Adipose tissue (tissue), 3 donors: ENCODE results near the gene KDR. TPM values are rescaled to one million over a fixed set of nuclear protein-coding genes. Genes with fewer than 3 reads are reported as not detected.

ENCODE experiments used
- H3K27ac ChIP-seq: one replicate; pipeline ENCODE4 v1.5.1; 2013; ENCODE audit warnings: low read depth, low read length
- WGBS, 3 donors: extraction: QIAGEN DNeasy Blood & Tissue Kit; methylation state at CpG; one replicate each; pipeline ENCODE4 v1.1.7; 2013; 5-methylcytosine and 5-hydroxymethylcytosine counted together
- polyA plus RNA-seq, 3 donors: library from polyadenylated mRNA; stranded (reverse); fragments of 200-250 nt; gene quantifications; one replicate each; pipeline ENCODE4 v1.2.3, GENCODE V29; 2013
- donor health status: healthy with polysubstance abuse.
- donor health status: Bipolar disorder and iron deficiency.
- donor health status: healthy.

KDR gene
- polyA plus RNA-seq, 3 donors: 3.8 to 37.4 (median 8.2) TPM

DNA sequence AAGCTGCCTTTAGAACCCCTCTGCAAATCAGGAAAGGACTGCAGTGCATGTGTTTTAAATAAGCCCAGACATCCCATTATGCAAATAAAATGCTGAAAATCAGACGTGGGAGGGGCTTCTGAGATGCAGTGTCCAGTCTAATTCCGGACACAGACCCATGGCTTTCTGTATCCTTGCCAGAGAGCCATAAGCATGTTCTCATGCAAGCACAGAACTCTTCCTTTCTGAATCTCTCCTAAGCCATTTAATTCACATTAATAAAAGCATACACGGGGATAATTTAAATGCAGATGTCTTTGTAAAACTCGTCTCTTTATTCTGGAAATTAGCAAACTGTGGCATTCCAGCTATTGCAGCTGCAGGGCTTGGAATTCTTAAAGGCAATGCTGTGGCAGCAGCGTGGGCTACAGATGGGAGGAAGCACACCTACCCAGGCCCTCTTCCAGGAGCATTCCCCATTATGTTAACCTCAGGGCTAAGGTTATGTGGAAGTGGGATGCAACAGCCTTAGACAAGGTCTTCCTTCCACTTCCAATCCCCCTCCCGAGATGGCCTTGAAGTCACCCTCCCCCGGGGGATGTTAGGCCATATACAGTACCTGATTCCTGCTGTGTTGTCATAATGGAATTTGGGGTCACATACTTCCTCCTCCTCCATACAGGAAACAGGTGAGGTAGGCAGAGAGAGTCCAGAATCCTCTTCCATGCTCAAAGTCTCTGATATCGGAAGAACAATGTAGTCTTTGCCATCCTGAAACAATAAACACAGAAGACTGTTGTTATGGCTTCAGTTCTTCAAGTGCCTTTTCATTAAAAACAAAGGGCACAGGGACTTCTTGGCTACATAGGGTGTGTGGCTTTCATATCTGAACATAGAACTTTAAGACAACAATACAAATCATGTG lies 38.1 kb downstream of the KDR start:
- 44 to 58% (median 52%) methylated on average over 8 of the region's 8 CpGs for WGBS, 3 donors
- no peak overlapping the region for H3K27ac ChIP-seq

DNA sequence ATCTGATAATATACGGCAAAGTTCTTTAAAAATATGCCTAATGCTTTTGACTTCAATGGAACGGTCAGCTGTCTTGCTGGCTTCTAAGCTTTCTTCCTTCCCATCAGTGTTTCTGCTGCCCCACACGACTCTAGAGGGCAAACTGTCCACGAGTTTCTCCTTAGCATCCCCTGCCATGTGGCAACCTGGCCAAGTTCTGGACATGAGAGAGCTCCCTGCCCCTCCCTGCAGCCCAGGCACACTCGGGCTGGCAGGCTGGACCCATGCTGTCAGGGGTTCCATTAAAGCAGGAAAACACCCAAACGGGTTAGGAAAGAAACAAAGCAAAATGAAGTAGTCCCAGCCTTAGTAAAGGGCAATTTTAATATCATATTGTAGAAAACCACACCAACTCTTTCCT lies 38.8 kb downstream of the KDR start:
- no peak overlapping the region for H3K27ac ChIP-seq
- 52 to 61% (median 57%) methylated on average over 6 of the region's 6 CpGs for WGBS, 3 donors

DNA sequence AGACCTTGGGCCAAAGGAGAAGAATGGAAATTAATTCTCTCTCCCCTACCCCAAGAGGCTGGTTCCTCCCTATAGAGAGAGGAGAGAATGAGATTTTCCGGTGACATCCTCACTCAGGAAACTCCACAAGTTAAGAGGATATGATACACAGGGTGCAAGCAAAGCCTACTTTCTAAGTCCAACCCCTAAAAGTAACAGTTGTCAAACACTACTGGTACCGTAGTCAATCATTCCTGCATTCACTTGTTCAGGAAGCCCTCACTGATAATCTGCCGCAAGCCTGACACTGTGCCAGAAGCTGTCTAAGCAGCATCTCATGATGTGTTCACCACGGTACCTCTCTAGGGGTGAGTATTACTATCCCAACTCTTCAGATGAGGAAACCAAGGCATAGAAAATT lies 41.7 kb downstream of the KDR start:
- H3K27ac ChIP-seq: no peak overlapping the region
- 74 to 85% (median 84%) methylated on average over 4 of the region's 4 CpGs for WGBS, 3 donors

DNA sequence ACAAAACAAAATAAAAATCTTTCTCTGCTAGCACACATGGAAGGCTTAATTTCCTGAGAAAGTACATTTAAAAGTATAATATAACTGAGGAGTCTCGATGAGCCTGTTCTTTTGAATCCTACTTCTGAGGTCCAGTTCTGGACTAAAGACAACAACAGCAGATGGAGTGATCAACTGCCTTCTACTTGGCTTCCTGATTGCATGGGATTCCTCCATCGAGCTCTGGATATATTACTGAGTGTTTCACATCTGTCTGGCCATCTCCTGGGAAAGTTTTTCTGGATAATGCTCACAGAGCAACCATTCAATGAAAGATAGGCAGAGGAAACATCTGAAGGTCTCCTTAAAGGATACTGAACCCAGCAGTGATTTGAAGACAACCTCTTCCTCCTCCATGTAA lies 42.6 kb downstream of the KDR start:
- 42 to 62% (median 61%) methylated on average over 2 of the region's 2 CpGs for WGBS, 3 donors
- H3K27ac ChIP-seq: no peak overlapping the region

DNA sequence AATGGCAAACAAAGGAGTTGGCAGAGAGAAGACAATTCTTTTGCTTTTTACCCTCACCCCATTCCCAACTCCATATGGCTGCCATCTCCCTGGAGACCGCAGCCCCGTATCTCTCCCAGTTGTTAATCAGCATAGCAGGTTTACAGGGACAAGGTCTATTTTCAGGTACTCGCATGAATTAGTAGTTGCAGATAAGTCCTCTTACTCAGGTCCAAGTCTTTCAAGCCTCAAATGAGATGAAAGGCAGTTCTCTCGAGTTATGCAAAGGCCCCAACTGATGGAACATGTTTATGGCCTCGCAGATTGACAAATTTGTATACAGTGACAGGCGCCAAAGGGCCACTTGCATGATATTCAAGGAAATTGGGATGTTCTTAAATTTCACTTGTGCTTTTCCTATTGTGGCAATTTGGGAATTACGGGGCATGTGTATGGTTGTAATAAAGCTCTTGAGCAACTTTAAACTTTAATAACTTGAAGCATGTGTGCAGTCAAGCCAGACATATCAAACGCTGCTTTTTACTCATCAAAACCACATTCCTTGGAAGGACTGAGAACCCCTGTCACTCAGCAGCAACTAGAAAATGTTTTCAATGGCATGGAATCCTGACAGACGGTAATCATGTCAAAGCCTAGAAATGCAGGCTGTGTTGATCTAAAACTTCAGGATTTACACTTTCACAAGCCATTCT lies 45.1 kb downstream of the KDR start:
- no peak overlapping the region for H3K27ac ChIP-seq

DNA sequence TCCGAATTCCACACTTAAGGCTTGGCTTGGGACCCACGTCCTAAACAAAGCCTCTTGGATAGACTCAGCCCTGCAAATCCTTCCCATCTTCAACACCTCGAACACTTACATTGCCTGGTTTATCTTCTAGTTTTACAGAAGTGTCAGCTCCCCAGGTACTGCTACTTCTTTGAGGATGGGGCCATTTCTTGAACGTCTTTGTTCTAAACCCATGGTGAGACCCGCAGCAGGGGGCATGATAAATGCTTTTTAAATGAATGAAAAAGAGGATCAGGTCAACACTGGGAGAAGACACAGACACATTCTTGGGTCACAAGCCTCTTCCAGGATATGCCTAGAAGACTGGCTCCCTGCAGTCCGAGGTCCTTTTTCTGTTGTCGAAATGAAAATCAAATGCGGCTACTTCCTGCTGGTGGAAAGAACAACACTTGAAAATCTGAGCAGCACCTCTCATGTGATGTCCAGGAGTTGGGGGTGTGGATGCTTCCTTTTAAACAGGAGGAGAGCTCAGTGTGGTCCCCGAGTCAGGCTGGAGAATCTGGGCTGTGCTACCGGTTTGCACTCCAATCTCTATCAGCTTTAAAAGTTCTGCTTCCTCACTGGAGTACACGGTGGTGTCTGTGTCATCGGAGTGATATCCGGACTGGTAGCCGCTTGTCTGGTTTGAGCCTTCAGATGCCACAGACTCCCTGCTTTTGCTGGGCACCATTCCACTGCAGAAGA lies 45.8 kb downstream of the KDR start:
- no peak overlapping the region for H3K27ac ChIP-seq
- WGBS, 3 donors: 58 to 69% (median 68%) methylated on average over 14 of the region's 14 CpGs

More for the DNA sequence above, 45.1 kb downstream of the KDR start:
- WGBS, 3 donors: 59 to 82% (median 73%) methylated on average over 9 of the region's 9 CpGs

DNA sequence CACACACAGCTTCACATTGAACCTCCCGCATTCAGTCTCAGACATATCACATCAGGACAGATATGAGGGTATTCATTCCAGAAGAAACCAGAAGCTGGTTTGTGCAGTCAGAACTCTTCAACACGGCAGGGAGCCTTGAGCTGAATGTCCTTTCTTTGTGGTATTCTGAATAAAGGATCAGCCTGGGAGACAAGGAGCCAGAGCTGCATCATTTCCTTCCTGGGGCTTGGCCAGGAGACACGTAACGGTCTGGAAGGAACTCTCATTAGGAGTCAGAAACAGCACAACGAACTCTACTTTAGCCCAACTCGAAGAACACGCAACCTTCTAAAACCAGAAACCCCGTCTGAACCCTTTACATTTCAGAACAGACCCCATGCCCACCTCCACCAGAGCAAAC lies 46.4 kb downstream of the KDR start:
- WGBS, 3 donors: 57 to 69% (median 57%) methylated on average over 8 of the region's 8 CpGs

DNA sequence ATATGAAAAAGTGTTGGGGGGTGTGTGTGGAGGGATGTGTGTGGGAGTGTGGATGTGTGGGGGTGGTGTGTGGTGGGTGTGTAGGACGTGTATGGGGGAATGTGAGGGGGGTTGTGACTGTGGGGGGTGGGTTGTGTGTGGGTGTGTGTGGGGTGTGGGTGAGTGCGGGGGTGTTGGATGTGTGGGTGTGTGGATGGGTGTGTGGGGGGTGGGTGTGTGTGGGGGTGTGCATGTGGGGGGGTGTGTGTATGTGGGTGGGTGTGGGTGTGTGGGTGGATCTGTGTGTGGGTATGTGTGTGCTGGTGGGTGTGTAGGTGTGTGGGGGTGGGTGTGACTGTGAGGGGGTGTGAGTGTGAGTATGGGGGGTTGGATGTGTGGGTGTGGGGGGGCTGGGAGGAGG lies 47.8 kb downstream of the KDR start:
- no peak overlapping the region for H3K27ac ChIP-seq
- WGBS, 3 donors: 62 to 82% (median 67%) methylated on average over 2 of the region's 2 CpGs

More for the DNA sequence above, 46.4 kb downstream of the KDR start:
- H3K27ac ChIP-seq: no peak overlapping the region

DNA sequence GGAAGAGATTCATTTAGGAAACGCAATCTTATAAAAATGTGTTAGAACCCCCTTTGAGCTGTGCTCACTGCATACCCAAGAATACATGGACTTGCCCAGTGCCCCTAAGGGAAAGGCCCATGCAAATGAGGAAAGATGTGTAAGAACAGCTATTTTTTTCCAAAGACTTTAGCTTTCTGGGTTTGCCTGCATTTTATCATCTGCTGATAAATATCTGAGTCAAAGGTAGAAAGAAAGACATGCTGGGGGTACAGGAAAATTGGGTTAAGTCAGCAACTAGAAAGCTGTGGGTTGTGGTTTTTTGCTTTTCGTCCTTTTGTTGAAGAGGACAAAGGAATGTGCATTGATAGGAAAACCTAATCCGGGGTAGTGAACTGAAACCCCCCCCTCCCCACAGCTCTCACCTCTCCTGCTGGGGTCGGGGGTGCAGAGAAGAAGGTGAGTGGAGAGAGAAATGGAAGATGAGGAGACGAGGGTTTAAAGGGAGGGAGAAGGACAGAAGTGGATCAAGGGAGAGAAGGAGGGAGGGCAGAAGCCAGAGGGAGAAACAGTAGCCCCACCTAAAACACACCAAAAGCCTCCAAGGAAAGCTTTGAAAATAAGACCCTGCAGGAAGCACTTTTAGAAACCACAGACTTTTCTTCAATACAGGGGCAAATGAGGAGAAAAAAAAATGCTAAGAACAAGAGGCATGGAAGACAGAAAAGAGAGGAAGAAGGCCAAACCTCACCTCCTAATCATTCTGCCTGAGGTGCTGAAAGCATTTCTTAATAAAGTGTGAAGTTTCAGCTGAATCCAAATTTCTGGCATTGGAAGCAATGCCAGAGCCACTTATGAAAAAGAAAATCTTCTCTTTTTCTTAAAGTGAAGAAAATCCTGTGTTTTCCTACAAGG lies 49.3 kb downstream of the KDR start:
- WGBS, 3 donors: 26 to 60% (median 55%) methylated on average over 5 of the region's 5 CpGs
- no peak overlapping the region for H3K27ac ChIP-seq

DNA sequence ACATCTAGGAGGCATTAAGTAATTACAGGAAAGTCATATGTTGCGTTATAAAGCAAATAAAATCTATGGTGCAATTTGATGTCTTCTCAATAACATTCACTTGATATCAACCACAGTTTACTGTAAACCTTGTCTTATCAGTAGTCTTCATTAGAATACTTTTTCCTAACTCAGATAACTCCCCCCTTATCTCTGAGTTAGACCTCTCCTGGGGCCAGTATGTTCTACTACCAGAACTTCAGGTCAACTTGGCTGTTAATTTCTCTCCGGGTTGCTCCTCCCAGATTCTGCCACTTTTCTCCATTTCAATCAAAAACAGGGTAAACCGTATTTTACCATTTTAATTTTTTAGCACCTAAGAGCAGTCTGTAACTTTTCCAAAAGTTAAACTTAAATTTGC lies 50.0 kb downstream of the KDR start:
- no peak overlapping the region for H3K27ac ChIP-seq
- WGBS, 3 donors: 60 to 78% (median 77%) methylated on average over 3 of the region's 3 CpGs

DNA sequence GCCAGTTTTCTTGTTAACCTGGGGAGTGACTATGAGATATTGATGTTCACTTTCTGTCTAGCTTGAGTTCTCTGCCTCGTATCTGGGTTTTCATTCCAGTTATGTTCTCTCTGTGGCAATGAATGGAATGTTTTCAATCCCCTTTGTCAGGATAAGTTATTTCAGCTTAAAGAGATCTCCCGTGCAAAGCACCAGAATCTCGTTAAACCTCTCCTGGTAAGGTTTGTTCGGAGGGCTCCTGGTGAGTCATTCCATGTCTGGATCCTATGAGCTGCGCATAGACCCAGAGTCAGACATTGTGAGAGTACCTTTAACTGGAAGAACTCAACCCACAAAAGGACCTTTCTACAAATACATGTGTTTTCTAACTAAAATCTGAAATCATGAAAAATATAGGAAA lies 51.0 kb downstream of the KDR start:
- WGBS, 3 donors: 56 to 70% (median 57%) methylated on average over 5 of the region's 5 CpGs
- H3K27ac ChIP-seq: no peak overlapping the region

DNA sequence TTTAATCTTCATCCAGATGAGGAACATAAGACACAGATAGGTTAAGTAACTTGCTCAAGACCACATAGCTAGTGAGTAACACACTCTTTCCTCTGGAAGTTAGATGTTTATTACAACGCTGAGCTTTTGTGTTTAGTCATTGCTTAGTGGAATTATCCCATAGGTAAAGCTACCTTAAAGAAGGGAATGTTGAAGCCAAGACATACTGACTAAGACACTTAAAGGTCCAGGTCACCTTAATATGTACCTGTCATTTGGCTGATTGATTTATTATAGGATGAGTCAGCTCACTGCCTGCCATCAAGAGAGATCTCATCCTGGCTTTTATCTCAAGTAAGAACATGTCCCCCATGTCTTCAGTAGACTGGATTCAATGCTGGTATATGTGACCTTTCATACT lies 53.4 kb downstream of the KDR start:
- 67 to 96% (median 95%) methylated on average over 1 of the region's 1 CpG for WGBS, 3 donors
- H3K27ac ChIP-seq: no peak overlapping the region

DNA sequence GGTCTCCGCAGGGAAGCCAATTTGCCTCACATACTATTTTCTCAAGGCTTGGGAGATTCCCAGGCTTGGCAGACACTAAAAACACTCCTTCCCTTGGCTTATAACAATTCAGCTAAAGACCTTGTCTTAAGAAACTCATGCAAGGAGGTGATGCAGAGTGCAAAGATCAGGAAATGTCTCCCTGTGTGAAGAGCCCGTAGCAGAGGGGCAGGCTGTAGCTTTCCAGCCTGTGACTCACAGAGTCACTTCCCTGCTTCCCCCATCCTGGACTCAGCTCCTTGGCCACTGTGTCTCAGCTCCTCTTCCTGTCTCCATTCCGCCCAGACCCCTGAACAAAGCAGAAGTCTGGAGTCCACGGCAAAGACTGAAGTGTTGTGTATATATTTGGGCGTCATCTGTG lies 56.1 kb downstream of the KDR start:
- H3K27ac ChIP-seq: no peak overlapping the region
- WGBS, 3 donors: 57 to 62% (median 61%) methylated on average over 5 of the region's 5 CpGs

DNA sequence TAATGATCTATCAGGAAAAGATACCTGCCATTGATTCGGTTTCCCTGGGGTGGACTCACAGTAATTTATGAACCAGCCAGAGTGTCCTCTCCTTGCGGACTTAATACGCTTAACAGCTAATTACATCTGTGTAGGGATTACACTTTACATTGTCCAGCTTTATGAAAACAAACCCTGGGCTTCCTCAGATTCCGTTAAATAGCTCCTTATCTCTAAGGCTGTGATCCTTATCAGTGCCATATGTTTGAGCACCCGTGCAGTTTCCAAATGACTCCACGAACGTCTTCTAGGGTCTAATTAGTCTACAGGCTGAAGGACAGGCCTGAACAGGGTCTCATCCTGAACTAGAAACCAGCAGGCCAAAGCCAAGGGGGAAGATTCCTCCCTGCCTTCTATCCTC lies 56.9 kb downstream of the KDR start:
- WGBS, 3 donors: 36 to 68% (median 56%) methylated on average over 7 of the region's 7 CpGs
- no peak overlapping the region for H3K27ac ChIP-seq

DNA sequence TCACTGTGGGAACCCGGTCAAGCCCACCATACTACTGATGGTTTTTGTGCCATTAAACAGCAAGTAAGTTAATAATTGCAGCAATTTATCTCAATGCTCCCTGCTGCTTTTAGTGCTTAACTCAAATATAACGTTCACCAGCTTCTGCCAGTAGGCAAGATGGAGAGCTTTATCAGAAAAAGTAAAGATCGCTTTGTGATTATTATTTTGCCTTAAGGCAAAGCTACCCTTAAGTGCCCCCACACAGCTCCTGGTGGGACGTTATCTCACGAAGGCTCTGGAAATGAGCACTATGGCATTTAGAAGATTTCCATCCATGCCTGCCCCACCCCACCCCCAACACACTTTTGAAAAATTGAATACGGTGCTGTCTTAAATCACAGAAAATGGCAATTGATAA lies 59.4 kb downstream of the KDR start:
- WGBS, 3 donors: 66 to 83% (median 81%) methylated on average over 6 of the region's 6 CpGs
- H3K27ac ChIP-seq: no peak overlapping the region

DNA sequence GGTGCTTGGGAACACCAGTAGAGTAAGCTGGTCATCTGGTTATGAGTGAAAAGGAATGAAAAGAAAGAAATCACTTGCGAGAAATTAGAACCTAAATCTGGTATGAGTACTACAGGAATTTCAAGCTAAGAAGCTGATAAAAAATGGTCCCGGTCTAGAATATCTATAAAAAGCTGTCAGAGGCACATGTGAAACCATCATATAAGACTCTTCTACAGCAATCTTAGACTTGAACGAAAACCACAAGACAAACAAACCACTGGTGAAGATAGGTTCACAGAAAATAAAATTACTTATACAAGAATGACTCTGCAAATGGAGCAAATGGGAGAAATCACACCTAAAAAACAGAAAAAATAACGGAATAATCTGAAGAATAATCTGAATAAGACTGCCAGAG lies 69.9 kb downstream of the KDR start:
- 53 to 91% (median 85%) methylated on average over 4 of the region's 4 CpGs for WGBS, 3 donors
- no peak overlapping the region for H3K27ac ChIP-seq

DNA sequence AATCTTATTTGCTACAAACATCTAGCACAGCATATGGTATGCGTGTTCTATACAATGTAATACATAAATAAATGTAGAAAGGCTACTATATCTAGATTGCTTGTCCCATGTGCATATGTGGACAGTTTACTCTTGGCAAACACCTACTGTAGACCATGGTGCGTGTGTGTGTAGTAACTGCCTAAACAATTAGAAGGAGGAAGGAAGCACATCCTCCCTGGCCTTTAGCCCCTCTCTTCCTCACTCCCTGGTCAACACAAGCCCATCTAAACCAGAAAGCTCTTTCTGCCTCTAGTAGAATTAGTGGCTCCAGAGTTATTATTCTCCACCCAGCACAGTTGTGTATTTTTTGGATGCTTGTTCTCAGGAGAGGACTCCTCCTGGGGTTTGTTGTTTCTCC lies 73.9 kb downstream of the KDR start:
- 58 to 68% (median 62%) methylated on average over 2 of the region's 2 CpGs for WGBS, 3 donors
- H3K27ac ChIP-seq: no peak overlapping the region

DNA sequence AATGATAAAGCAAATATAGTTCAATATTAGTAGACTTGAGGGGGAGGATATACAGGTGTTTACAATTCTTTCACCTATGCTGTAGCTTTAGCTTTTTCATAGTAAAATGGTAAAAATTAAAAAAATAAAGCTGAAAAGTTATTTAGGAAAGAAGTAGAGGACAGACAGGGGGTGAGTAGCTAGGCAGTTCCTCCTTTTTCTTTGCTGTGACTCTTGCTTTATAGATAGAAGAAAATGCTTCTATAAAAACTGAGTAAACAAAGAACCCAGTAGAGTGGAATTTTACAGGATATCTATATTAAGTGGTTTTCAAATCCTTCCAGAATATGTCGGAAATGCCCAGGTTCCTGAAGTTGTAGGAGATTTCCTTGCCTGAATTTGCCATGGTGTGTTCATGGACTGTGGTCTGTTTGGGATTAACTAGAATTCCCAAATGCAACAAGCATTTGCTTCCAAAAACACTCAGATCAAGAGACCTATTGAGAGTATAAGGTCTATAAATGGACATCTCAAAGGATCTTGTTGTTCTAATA lies 74.9 kb downstream of the KDR start:
- 66 to 79% (median 77%) methylated on average over 1 of the region's 1 CpG for WGBS, 3 donors
- H3K27ac ChIP-seq: no peak overlapping the region
